Kidney (tissue), 14 donors: ENCODE data around the gene APOB. TPM values are rescaled to one million over a fixed set of nuclear protein-coding genes. Genes with fewer than 3 reads are reported as not detected.

Experiments used
- DNase-seq, 5 donors: peaks; one replicate each; pipeline ENCODE4 v3.0.0-alpha.2; 2013 to 2020
- FAIRE-seq: peaks from 2 replicates; lab custom pipeline; 2012; peaks lifted over from hg19 to GRCh38; lab: Jason Lieb, UNC
- H3K27ac ChIP-seq, 2 donors: one replicate each; pipeline ENCODE4 v1.7.0; 2013; ENCODE audit warnings: low read depth in 2 of 2, low read length in 2 of 2, inconsistent platforms in 1 of 2
- H3K27me3 ChIP-seq: one replicate; pipeline ENCODE4 v1.7.1; 2013; ENCODE audit warnings: low read length, inconsistent platforms; ENCODE audit not compliant: control insufficient read depth, insufficient read depth
- H3K36me3 ChIP-seq, 3 donors: one replicate each; pipeline versions ENCODE4 v1.7.0 to v1.7.1; 2013; ENCODE audit warnings: low read length in 3 of 3, control low read depth in 1 of 3, inconsistent platforms in 1 of 3; ENCODE audit not compliant: insufficient read depth in 3 of 3, control insufficient read depth in 2 of 3
- H3K4me1 ChIP-seq, 3 donors: one replicate each; pipeline versions ENCODE4 v1.7.0 to v1.7.1; 2013; ENCODE audit warnings: low read length in 3 of 3, inconsistent platforms in 1 of 3, low read depth in 1 of 3; ENCODE audit not compliant: control insufficient read depth in 2 of 3, insufficient read depth in 2 of 3
- H3K4me3 ChIP-seq, 3 donors: one replicate each; pipeline versions ENCODE4 v1.7.0 to v1.8.1; 2013; ENCODE audit warnings: low read length in 3 of 3, control low read depth in 1 of 3, inconsistent platforms in 1 of 3
- H3K9ac ChIP-seq, 3 donors: one replicate each; pipeline versions ENCODE4 v1.7.0 to v1.7.1; 2013; ENCODE audit warnings: low read length in 3 of 3, control low read depth in 1 of 3, inconsistent platforms in 1 of 3
- H3K9me3 ChIP-seq, 3 donors: one replicate each; pipeline versions ENCODE4 v1.7.0 to v1.7.1; 2013; ENCODE audit warnings: low read length in 3 of 3, control low read depth in 1 of 3, inconsistent platforms in 1 of 3; ENCODE audit not compliant: control insufficient read depth in 2 of 3, insufficient read depth in 1 of 3
- intact Hi-C: fragments of 100-400 bp; cut with DNase I; formaldehyde crosslinking; loops from one replicate; pipeline ENCODE4 v1.11.1; 2022
- polyA plus RNA-seq: library from polyadenylated mRNA; stranded (reverse); fragments of 350-450 nt; fragmentation: Illumina TruSeq; extraction: RNeasy Lipid Tissue Mini Kit (QIAGEN cat#74804); gene quantifications from one replicate; pipeline ENCODE4 v1.2.3, GENCODE V29; 2014; ENCODE audit warnings: low read depth, low replicate concordance; ENCODE audit not compliant: insufficient read depth
- total RNA-seq: library from RNA; stranded (reverse); fragmentation: NEBNext Ultra II Directional; extraction: Animal tissue kit (Norgen Biotek cat#: 25700); gene quantifications from one replicate; pipeline ENCODE4 v1.2.1, GENCODE V29; 2021
- TF ChIP-seq, protein P1 (sequence below): IDR thresholded peaks from 3 replicates; pipeline ENCODE4 v1.5.1; 2012; ENCODE audit warnings: mild to moderate bottlenecking, moderate library complexity, borderline replicate concordance; ENCODE audit not compliant: insufficient read depth; ENCODE audit errors: extremely low read depth
- donor health status: control.
- donor health status: control.
- donor health status: control.
- donor health status: control.
- donor health status: control.
- donor health status: DM: yes; HTN: yes; CAD: no.
- donor health status: Normal renal cell carcinoma (clear cell type).

APOB gene
- total and polyA plus RNA-seq, 2 donors from 2014 or later: 0.11 to 0.57 TPM

DNA sequence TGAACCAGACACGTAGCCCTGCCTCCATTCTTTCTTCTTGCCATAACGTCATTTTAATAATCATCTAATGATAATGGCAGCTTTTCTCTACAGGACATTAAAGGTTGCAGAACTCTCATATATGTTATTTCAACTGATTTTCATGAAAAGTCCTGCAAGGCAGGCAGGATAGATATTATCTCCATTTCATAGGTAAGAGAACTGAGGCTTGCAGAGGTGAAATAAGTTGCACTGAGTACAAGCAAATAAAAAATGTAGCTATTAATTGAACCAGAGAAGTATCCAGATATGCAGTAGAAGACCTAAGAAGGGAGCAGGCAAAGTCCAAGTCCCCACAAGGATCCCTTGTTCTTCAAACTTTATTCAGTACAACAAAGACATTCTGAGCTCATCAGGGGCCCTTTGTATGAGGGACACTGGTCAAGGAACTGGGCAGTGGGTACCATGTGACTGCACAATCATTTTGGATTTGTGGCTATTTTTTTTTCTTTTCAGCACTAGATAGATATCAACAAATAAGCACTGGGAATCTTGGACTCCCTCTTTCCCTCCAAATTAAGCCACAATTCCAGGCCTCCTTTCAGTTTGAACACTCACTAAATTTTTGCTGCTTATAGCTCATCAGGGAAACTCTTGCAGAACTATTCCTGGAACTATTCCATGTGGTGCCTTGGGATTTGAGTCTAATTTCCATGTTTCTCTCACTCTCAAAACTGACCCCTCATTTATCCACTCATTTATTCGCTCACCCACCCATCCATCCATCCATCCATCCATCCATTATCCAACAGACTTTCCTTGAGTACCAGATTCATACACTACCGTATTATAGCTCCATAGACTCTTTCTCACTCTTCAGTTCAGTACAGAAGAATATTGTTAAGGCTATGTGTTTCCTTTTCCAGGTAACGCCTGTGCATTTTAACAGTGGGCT is 44.6 kb downstream of the APOB start:
- Histone ChIP-seq H3K4me1 (no peaks in the 10 kb centered on the region), H3K36me3 (no peaks in the 10 kb centered on the region), H3K27ac (no peak overlapping the region), H3K9ac (no peak overlapping the region), H3K27me3 (no peaks in the 10 kb centered on the region), H3K4me3 (no peak overlapping the region), H3K9me3 (no peaks in the 10 kb centered on the region)
- DNase-seq (no peak), FAIRE-seq (no peak)
- TF ChIP-seq, protein P1, sequence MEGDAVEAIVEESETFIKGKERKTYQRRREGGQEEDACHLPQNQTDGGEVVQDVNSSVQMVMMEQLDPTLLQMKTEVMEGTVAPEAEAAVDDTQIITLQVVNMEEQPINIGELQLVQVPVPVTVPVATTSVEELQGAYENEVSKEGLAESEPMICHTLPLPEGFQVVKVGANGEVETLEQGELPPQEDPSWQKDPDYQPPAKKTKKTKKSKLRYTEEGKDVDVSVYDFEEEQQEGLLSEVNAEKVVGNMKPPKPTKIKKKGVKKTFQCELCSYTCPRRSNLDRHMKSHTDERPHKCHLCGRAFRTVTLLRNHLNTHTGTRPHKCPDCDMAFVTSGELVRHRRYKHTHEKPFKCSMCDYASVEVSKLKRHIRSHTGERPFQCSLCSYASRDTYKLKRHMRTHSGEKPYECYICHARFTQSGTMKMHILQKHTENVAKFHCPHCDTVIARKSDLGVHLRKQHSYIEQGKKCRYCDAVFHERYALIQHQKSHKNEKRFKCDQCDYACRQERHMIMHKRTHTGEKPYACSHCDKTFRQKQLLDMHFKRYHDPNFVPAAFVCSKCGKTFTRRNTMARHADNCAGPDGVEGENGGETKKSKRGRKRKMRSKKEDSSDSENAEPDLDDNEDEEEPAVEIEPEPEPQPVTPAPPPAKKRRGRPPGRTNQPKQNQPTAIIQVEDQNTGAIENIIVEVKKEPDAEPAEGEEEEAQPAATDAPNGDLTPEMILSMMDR: no peak
- intact Hi-C loops: no loop called here

DNA sequence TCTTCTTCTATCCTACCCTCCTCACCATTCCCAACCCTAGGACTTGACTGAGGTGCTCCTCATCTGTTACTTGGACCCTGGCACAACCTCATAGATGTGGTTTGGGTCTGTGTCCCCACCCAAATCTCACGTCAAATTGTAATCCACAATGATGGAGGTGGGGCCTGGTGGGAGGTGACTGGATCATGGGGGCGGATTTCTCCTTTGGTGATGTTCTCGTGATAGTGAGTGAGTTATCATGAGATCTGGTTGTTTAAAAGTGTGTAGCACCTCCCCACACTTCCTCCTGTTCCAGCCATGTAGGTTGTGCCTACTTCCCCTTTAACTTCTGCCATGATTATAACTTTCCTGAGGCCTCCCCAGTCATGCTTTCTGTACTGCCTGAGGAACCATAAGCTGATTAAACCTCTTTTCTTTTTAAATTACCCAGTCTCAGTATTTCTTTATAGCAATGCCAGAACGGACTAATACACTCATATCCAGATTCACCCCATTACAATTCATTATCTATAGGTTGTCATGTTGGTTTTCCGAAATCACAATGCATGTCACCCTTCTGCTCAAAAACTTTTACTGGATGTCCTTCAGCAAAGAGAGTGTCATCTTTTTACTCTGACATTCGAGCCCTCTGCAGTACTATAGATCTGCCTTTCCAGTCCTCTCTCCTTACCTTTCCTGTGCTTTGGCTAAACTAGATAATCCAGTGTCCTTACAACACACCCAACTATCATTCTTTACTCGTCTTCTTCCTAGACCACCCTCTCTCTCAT is 45.7 kb downstream of the APOB start:
- no peak for FAIRE-seq
- no peaks in the 10 kb centered on the region for H3K4me1 ChIP-seq
- no peak overlapping the region for H3K4me3 ChIP-seq
- H3K36me3 ChIP-seq: no peaks in the 10 kb centered on the region
- no peak overlapping the region for H3K9ac ChIP-seq
- intact Hi-C loops: no loop called here
- H3K9me3 ChIP-seq: no peaks in the 10 kb centered on the region
- no peaks in the 10 kb centered on the region for H3K27me3 ChIP-seq
- DNase-seq: no peak
- TF ChIP-seq, protein P1: no peak
- no peak overlapping the region for H3K27ac ChIP-seq

DNA sequence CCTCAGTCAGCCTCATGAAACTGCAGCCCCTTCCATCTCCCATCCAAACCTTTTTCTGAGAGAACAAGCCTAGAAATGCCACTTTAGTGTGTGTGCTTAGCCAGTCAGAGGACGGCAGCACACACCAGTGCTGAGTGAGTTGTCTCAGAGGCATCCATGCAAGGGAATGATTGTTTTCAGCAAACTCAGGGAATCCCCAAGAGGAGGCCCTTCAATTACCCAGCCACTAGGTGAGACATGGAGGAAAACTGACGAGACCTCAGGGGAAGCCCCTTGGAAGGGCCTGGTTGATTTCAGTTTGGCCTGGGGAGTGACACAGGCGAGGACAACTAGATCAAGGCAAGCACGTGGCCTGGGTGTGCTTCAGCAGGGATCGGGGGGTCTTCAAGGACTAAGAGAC is 49.7 kb downstream of the APOB start:
- Histone ChIP-seq H3K4me3 (no peak overlapping the region), H3K27me3 (no peaks in the 10 kb centered on the region), H3K27ac (no peak overlapping the region), H3K4me1 (no peaks in the 10 kb centered on the region), H3K9ac (no peak overlapping the region), H3K36me3 (no peaks in the 10 kb centered on the region), H3K9me3 (no peaks in the 10 kb centered on the region)
- DNase-seq: no peak
- FAIRE-seq: no peak
- intact Hi-C loops: no loop called here
- TF ChIP-seq, protein P1: no peak
